Testis (tissue), 2 donors: Measurements from ENCODE around the gene TRIM74.

Experiments used
- CTCF ChIP-seq, 3 experiments: fragments of 450-650 bp in 2 of 3; fragments of 200-600 bp in 1 of 3; sonication (generic) in 1 of 3; IDR thresholded peaks; one replicate each; pipeline ENCODE4 v1.5.1; 2016 to 2019; ENCODE audit warnings: antibody characterized with exemption in 3 of 3, mild to moderate bottlenecking in 2 of 3, moderate library complexity in 1 of 3
- POLR2A ChIP-seq: fragments of 450-650 bp; IDR thresholded peaks from one replicate; pipeline ENCODE4 v1.6.1; 2017; ENCODE audit warnings: antibody characterized with exemption, mild to moderate bottlenecking, moderate library complexity

GRCh38 chr7:72919256-72919775 is 50.0 kb downstream of the TRIM74 start:
- no peak for TF ChIP-seq CTCF (IDR thresholded peaks at IDR 0.05)
- no peak for TF ChIP-seq POLR2A
